GM12864 (cell line): ENCODE results near the gene RNF123.

Experiments
- DNase-seq: peaks from one replicate; pipeline ENCODE4 v3.0.0-alpha.2; 2011; ENCODE audit warnings: low read depth
- H3K4me3 ChIP-seq: 2 replicates; pipeline ENCODE4 v1.5.1; 2011; ENCODE audit warnings: mild to moderate bottlenecking, low read depth, low read length, control low read depth
- TF ChIP-seq, protein P1 (sequence below): IDR thresholded peaks from 2 replicates; pipeline ENCODE4 v1.5.1; 2011; ENCODE audit warnings: low read depth, mild to moderate bottlenecking, moderate library complexity, low read length, control low read depth, inconsistent platforms; ENCODE audit errors: missing control alignments

Gene RNF123

GRCh38 chr3:49712166-49712565 lies 22.8 kb downstream of the RNF123 start:
- TF ChIP-seq, protein P1, sequence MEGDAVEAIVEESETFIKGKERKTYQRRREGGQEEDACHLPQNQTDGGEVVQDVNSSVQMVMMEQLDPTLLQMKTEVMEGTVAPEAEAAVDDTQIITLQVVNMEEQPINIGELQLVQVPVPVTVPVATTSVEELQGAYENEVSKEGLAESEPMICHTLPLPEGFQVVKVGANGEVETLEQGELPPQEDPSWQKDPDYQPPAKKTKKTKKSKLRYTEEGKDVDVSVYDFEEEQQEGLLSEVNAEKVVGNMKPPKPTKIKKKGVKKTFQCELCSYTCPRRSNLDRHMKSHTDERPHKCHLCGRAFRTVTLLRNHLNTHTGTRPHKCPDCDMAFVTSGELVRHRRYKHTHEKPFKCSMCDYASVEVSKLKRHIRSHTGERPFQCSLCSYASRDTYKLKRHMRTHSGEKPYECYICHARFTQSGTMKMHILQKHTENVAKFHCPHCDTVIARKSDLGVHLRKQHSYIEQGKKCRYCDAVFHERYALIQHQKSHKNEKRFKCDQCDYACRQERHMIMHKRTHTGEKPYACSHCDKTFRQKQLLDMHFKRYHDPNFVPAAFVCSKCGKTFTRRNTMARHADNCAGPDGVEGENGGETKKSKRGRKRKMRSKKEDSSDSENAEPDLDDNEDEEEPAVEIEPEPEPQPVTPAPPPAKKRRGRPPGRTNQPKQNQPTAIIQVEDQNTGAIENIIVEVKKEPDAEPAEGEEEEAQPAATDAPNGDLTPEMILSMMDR: no peak
- DNase-seq: no peak
- H3K4me3 ChIP-seq: no peak overlapping the region

DNA sequence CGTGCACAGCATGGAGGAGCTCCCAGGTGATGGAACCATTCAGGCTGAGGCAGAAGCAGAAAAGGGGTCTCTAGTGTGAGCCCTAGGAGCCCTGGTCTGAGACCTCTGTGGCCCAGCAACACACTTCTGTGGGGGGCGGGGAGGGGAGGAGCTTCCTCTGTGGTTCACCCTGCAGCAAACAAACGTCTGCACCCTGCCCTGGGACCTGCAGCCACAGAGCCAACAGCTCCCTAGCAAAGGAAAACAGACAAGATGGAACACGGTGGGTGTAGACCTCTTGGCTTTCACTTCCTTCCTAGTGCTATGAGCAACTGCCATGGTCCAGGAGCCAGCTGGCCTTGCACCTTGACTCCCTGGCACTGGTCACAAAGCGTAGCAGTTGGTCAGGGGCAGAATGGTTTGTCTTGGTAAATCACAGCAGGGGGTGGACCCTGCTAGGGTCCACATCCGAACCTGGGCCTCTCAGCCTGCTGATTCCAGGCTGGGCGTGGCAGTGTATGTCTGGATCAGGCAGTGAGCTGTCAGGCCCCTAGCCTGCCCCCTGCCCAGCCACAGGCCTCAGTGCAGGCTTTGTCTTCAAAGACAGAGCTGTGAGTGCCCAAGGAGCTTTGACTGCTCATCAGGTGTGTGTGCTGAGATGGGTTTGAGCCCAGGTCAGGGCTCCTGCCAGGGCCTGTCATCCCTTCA lies 23.4 kb downstream of the RNF123 start:
- no peak for DNase-seq
- TF ChIP-seq, protein P1: no peak
- no peak overlapping the region for H3K4me3 ChIP-seq

GRCh38 chr3:49713336-49714105 lies 24.2 kb downstream of the RNF123 start:
- TF ChIP-seq, protein P1: no peak
- no peak for DNase-seq

DNA sequence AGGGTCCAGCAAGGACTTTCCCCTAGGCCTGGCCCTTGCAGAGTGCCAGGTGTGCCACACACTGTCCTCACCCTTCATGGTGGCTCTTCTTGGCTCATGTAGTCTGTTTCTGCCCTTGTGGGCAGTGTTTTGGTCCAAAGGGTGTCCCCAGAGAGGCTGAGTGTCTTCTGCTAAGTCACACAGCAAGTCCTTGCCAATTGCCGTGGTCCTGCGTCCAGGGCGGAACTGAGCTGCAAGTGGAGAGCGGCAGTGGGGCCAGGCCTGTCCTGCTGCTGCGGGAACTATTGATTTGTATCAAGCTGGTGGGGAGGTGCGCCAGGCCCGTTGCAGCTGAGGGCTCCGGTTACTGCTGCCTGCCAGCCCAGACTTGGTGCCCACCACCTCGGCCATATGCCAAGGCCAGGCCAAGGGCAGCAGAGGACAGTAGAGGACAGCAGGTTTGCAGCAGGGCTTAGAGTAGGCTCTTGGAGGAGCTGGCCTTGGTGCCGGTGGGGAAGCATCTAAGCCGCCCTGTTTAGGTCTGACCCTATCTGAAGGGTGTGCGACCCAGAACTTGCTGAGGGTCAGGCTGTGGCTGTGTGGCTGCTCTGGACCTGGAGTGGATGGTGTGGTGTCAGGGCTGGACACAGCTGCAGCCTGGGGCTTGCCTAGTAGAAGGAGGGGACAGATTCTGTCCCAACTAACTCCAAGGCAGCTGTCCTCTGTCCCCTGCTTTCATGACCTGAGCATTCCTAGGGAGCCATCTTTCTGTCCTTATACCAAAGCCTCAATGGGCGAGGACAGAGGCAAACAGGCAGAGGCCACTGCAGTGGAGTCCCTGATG lies 25.6 kb downstream of the RNF123 start:
- no peak for DNase-seq
- no peak overlapping the region for H3K4me3 ChIP-seq
- TF ChIP-seq, protein P1: no peak

More at GRCh38 chr3:49713336-49714105, 24.2 kb downstream of the RNF123 start:
- no peak overlapping the region for H3K4me3 ChIP-seq

DNA sequence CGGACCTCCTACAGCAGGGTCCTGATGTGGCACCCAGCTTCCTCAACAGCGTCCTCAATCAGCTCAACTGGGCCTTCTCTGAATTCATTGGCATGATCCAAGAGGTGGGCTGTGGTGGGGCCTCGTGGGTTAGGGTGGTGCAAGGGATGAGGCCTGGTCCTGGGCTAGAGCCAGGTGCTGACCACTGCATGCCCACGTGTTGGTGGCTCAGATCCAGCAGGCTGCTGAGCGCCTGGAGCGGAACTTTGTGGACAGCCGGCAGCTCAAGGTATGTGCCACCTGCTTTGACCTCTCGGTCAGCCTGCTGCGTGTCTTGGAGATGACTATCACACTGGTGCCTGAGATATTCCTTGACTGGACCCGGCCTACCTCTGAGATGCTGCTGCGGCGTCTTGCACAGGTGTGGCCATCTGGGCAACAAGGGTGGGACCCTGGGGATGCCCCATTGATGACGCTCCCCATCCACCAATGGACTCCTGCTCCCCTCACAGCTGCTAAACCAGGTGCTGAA lies 26.3 kb downstream of the RNF123 start:
- TF ChIP-seq, protein P1: no peak
- DNase-seq: no peak
- H3K4me3 ChIP-seq: no peak overlapping the region

- TF ChIP-seq, protein P1: no peak
- H3K4me3 ChIP-seq: no peak overlapping the region
- no peak for DNase-seq
Observed at GRCh38 chr3:49716169-49716568, 26.8 kb downstream of the RNF123 start.
